22Rv1 (cell line): Measurements from ENCODE around the gene SRPK1.

Experiments
- H3K27ac ChIP-seq: fragments of 450-650 bp; 2 replicates; pipeline ENCODE4 v1.5.1; 2017
- CTCF ChIP-seq: fragments of 450-650 bp; IDR thresholded peaks from 2 replicates; pipeline ENCODE4 v1.5.1; 2017; ENCODE audit warnings: mild to moderate bottlenecking
- ZFX ChIP-seq: fragments of 450-650 bp; IDR thresholded peaks from 2 replicates; pipeline ENCODE4 v1.6.1; 2017; ENCODE audit warnings: antibody characterized with exemption, borderline replicate concordance

Gene SRPK1

DNA sequence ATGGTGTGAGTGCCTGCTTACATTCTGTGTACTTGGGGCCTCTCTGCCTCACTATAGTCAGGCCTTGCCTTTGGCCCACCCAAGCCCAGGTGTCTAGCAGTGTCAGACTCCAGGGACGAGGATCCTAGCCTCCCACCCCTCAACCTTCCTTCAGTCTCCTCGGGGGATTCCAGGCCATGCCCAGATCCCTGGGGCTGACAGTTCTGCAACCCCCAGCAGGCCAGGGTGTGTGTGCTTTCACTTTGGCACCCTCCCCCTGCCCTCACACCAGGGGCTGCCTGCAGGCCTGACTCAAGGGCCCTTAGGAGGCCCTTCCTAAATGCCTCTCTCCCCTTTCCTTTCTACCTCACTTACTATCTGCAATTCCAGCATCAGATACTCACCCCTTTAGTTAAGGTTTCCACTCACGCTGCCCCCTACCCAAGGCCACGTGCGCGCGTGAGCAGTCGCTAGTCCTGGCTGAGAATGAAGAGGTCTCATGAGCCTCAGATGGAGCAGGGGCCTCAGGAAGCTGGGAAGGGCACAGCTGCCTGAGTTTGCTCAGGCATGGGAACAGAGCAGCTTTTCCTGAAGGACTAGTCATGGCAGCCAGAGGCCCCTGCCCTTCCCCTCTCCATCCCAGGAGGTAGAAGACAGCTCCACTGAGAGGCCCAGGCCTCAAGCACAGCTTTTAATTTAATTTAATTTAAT lies 122.9 kb downstream of the SRPK1 start:
- TF ChIP-seq CTCF (no peak), ZFX (no peak)
- no peak overlapping the region for H3K27ac ChIP-seq

DNA sequence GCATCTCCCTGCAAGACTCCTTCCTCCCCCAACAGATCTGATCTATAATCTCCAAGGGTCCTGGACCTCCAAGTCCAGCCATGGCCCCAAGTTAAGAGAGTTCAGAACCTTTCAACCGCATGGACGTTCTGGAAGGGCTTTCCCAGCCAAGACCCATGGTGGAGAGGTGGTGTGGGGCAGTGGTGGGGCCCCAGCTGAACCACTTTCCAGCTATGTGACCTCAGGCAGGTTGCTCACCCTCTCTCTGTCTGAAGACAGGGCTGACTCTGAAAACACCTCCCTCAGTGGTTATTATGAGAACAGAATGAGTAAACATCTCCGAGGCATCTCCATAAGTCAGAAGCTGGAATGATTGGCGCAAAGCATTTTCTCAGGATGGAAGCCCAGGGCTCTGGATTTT lies 124.7 kb downstream of the SRPK1 start:
- H3K27ac ChIP-seq = no peak overlapping the region
- no peak for TF ChIP-seq ZFX
- TF ChIP-seq CTCF = no peak

DNA sequence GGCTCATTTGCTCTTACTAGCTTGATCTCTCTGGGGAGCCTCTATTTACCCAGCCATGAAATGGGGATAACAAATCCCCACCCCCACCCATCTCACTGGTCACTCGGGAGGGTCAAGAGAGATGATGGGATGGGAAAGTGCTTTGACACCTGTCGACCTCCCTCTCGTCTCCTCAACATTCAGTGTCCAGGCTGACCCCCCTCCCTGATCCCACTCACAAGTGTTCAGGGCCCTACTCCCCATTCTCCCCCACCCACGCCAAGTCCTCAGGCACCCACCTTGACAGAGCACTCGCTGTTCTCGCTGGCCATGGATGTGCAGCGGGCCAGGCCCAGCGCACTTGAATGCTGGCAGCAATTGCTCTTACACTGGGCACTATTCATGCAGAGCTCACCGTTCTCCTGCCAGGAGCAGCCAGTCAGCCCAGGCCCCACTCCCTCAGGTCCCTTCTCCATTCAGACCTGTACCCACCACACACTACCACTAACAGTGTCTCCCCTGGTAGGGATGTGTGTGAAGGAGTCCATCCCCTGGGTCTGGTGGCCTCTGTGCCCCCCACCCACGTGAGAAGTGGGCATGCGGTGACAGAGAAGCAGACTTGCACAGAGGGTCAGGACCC lies 125.3 kb downstream of the SRPK1 start:
- H3K27ac ChIP-seq = no peak overlapping the region
- TF ChIP-seq ZFX (no peak), CTCF (no peak)

GRCh38 chr6:35794536-35795452 lies 126.1 kb downstream of the SRPK1 start:
- H3K27ac ChIP-seq = no peak overlapping the region
- TF ChIP-seq ZFX (no peak), CTCF (no peak)

- no peak overlapping the region for H3K27ac ChIP-seq
- TF ChIP-seq CTCF (no peak), ZFX (no peak)
These were observed 130.2 kb downstream of the SRPK1 start for GRCh38 chr6:35790683-35791082.

GRCh38 chr6:35788423-35788982 lies 132.4 kb downstream of the SRPK1 start:
- TF ChIP-seq ZFX (no peak), CTCF (no peak)
- no peak overlapping the region for H3K27ac ChIP-seq
